Measurements from ENCODE around the gene LY6G6D. TPM values are rescaled to one million over a fixed set of nuclear protein-coding genes. Genes with fewer than 3 reads are reported as not detected.
A peak's percentile ranks its signal among the peaks of the same experiment; 100 is the strongest.

Gene LY6G6D
- total and polyA plus RNA-seq, 2 of the 13 experiments (the other 11 are each of a cell fraction or from before 2014, with no cell fraction given) = not detected

- 1% methylated on average over 55 of the region's 63 CpGs for WGBS (ENCODE audit: low lambda C conversion rate)
- no peak within 1 kb of the TSS for H2AFZ ChIP-seq (ENCODE audit: low read length)
- peak; percentile 94 for TF ChIP-seq RBFOX2 (IDR thresholded peaks at IDR 0.05; ENCODE audit: low read depth, low read length)
- no peak; the same call in none of the 2 replicates for TF ChIP-seq ZBTB43 (CRISPR knock-in tag; conservative IDR thresholded peaks at IDR 0.05)
- no peak for TF ChIP-seq STAT6 (CRISPR knock-in tag; IDR thresholded peaks at IDR 0.05; ENCODE audit: borderline replicate concordance)
- peak; percentile 81 for TF ChIP-seq THAP9 (CRISPR knock-in tag; IDR thresholded peaks at IDR 0.05; ENCODE audit: borderline replicate concordance)
- no peak; the same call in 1 of the 2 replicates for TF ChIP-seq ZMYM2 (CRISPR knock-in tag; IDR thresholded peaks at IDR 0.05)
- no peak for TF ChIP-seq CBFB (CRISPR knock-in tag; IDR thresholded peaks at IDR 0.05)
- TF ChIP-seq CHCHD3 (CRISPR knock-in tag; IDR thresholded peaks at IDR 0.05) = peak; percentile 84; the same call in 1 of the 2 replicates
- peak; percentile 62; the same call in 1 of the 2 replicates for TF ChIP-seq MXD4 (CRISPR knock-in tag; IDR thresholded peaks at IDR 0.05)
- TF ChIP-seq FOXA3 (CRISPR knock-in tag; IDR thresholded peaks at IDR 0.05) = no peak; the same call in 1 of the 2 replicates
- no peak for TF ChIP-seq ZNF552 (CRISPR knock-in tag; IDR thresholded peaks at IDR 0.05; ENCODE audit: borderline replicate concordance)
- peak; percentile 97 for TF ChIP-seq ZFX (CRISPR knock-in tag; IDR thresholded peaks at IDR 0.05; ENCODE audit: low read depth)
- TF ChIP-seq SAP130 (CRISPR knock-in tag; IDR thresholded peaks at IDR 0.05; ENCODE audit: low read depth) = peak; percentile 94
- peak; percentile 67 for TF ChIP-seq FOXK2 (IDR thresholded peaks at IDR 0.05)
- no peak for TF ChIP-seq TRIM22 (IDR thresholded peaks at IDR 0.05)
Observed at GRCh38 chr6:31665501-31666336, 49.4 kb upstream of the LY6G6D start, which contains the start of gene CSNK2B. Gene CSNK2B, plus strand, starts transcription at chr6:31666080. Its CDS starts 752 bp downstream, at chr6:31666832.

More at GRCh38 chr6:31665501-31666336, 49.4 kb upstream of the LY6G6D start, which contains the start of gene CSNK2B:
- FAIRE-seq (peak; percentile 84), DNase-seq (ENCODE audit: low spot score) (peak; percentile 99), ATAC-seq (peak; percentile 83)
- intact Hi-C loops (cut with micrococcal nuclease; ENCODE audit: unreplicated experiment) (loop anchor here (1.0 to 5.0 kb wide), 3 partner anchors 43 to 167 kb away; partner anchors contain the start of gene PRRC2A), in situ Hi-C loops (cut with HindIII; ENCODE audit: extremely low pct_ligation_motif_present, low pct_unique_long_range_greater_than_20kb) (no loop called here)
- CTCF ChIA-PET (ENCODE audit: low intra/inter-chr PET ratio, low total read pairs) = no interaction called here
- Histone ChIP-seq H3K9ac (ENCODE audit: insufficient read depth, low read depth, low read length) (peak within 1 kb of the TSS; percentile 98), H3K36me3 (replicated peaks in 1 of 2; ENCODE audit: control insufficient read depth in 1 of 2, insufficient read depth in 2 of 2, low read length in 2 of 2) (peaks cover 25 to 48% of the 10 kb centered on the region in 2 experiments), H3K79me2 (ENCODE audit: insufficient read depth, low read length) (peaks cover 58% of the 10 kb centered on the region), H3K27ac (ENCODE audit: extremely low read length, insufficient read depth, low read length) (peak within 1 kb of the TSS; percentile 99), H3K9me3 (ENCODE audit: low read length) (no peaks in the 10 kb centered on the region), H3K4me1 (ENCODE audit: insufficient read depth, low read length) (peaks cover 71% of the 10 kb centered on the region), H3K4me2 (ENCODE audit: low read depth, low read length) (peak within 1 kb of the TSS; percentile 94), H3K27me3 (ENCODE audit: control insufficient read depth in 1 of 2, insufficient read depth in 2 of 2, low read length in 2 of 2) (no peaks in the 10 kb centered on the region; a peak in 1 of 5 replicates), H4K20me1 (ENCODE audit: insufficient read depth, low read length) (no peaks in the 10 kb centered on the region), H3K4me3 (replicated peaks in 1 of 3; ENCODE audit: insufficient read depth in 1 of 3, low read depth in 2 of 3, low read length in 3 of 3) (peak within 1 kb of the TSS; percentile 93 to 98 (median 94))
- POLR2A ChIA-PET = interaction anchor here (0.6 to 7.4 kb wide), 28 partner anchors 12 to 512 kb away, joined by 3 to 438 read pairs (median 4); partner anchors contain the start of genes ABHD16A, APOM, ATP6V1G2 and BAG6
- BruUV-seq (replicated peaks) = no TSS peak

Data from HepG2 (cell line).